Fibroblast of skin of left biceps (primary cell): ENCODE measurements around the gene CNTN1.
"Not testable (repeated sequence)": the region's sequence is repeated elsewhere in the genome, so short reads cannot be mapped to it uniquely, and the experiment has no call there.

Experiments used
- DNase-seq, 2 experiments: peaks; one replicate each; pipeline ENCODE4 v3.0.0-alpha.2; 2013; ENCODE audit warnings: low read depth in 2 of 2

Gene CNTN1

DNA sequence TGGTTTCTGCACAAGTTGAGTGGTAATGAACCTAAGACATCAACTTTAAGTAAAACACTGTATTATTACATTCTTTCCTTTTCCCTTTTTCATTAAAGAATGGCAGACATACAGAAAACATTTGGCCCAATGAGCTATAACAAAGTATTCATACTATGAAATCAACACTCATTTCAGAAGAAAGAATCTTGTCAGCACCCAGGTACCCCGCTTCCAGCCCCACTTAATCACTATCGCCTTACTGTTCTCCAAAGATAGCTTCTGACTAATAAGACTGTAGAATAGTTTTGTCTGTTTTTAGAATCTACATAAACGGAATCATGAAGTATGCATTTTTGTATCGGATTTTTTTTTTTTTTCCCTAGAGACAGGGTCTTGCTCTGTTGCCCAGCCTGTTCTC is 9.5 kb downstream of the CNTN1 start:
- no peak for DNase-seq

DNA sequence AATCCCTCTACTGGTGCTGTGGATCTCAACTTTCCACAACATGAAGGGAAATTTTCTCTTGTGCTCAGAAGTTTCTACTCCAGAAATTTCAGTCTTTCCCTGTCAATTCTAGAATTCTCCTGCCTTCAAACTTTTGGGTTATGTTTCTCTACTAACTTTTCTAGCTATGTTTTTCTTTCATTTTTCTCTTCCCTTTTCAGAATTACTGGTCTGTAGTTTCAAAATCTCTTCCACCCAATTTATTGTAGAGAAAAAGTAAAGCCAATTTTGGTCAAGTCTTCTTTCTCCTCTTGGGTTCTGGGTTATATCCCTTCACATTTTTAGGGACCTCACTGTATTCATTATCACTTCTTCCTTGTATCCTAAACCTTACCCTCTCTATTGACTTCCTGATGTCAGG is 18.9 kb downstream of the CNTN1 start:
- no peak for DNase-seq

DNA sequence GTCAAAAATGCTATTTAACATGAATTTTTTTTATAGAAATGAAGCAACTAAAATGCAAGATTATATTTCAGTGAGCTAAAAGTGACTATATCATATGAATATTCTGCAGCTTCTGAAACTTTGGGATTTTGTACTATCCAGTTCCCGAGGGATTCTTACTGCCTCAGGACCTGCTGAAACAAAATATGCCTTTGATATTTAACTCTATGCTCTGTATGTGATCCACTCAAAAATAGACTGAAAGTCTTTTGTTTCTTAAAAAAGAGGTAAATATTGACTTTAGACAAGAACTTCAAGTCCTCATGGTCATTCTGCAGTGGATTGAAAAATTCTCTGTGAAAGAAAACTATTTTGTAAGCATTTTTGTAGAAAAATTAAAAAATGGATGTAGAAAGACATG is 22.4 kb downstream of the CNTN1 start:
- no peak for DNase-seq

DNA sequence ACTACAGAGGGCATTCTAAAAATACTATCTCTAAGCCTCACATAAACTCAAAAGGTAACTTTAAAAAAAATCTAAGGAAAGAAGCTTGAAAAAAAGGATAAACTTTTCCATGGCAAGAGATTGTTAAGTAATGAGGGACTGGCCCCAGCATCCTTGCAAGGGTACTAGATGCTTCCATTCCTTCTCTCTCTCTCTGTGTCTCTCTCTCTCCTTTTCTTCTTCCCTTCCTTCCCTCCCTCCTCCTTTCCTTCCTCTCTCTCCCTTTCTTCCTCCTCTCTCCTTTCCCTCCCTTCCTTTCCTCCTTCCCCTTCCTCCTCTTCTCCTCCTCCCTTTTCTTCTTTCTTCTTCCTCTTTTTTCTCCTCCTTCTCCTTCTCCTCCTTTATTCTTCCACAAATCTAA is 23.8 kb downstream of the CNTN1 start:
- no peak for DNase-seq

DNA sequence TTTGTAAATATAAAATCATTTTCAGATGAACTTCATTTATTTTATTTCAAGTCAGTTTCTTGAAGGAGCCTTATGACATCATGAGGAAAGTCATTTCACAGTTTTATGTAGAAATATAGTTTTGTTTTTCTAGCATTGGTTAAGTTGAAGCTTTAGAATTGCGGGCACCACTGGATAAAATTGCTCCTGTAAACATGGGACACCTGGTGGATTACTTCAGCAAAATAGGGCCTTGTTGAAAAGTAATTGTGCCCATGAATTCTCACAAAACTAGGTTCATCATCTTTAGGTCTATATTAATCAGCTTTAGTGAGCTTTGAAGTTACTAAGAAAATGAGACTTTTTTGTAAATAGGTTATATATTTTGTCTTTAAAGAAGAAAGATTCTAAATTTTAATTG is 25.3 kb downstream of the CNTN1 start:
- no peak for DNase-seq

DNA sequence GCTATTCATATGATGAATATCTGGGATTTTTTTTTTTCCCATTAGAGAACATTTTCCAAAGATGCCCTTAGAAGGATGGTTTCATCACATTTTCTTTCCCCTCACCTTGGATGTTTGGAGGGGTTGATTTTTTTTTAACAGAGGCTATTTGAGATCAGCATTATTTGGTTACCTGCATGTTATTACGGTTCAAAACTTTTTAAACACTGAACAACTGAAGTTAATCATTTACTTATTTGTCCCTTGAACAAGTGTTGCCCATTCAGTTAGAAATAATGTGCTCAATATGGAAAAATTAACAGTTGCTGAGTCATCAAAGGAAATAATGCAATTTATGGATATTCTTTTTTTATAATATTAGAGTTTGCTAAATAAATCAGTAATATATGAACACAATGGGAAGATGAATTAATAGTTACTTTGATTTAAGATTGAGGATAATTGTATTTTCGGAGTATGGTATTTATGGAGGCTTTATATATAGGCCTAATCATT is 26.7 kb downstream of the CNTN1 start:
- no peak for DNase-seq

DNA sequence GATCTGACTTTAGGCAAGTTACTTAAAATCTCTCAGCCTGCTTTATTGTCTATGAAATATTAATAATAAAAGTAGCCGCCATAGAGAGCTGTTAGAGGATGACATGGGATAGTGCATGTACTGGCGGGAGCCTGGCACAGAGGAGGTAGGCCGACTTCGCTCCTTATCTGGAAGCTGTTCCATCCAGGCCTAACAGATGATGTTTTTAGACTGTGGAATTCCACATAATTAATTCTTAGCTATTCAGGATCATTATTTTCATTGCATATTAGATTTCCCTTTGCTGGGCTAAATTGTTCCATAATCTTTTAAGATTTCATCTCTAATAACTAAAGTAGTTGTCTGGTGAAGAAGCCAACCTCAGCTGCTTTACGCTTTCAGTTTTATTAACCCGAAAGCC is 30.8 kb downstream of the CNTN1 start:
- no peak for DNase-seq

DNA sequence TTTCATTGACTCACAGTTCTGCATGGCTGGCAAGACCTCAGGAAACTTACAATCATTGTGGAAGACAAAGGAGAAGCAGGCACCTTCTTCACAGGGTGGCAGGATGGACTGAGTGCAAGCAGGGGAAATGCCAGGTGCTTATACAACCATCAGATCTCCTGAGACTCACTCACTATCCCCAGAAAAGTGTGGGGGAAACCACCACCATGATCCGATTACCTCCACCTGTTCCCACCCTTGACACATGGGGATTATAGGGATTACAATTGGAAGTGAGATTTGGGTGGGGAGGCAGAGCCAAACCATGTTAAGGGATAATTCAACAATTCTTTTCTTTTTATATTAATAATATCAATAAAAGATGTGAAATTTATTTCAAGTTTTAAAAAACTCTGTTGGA is 34.1 kb downstream of the CNTN1 start:
- no peak for DNase-seq

DNA sequence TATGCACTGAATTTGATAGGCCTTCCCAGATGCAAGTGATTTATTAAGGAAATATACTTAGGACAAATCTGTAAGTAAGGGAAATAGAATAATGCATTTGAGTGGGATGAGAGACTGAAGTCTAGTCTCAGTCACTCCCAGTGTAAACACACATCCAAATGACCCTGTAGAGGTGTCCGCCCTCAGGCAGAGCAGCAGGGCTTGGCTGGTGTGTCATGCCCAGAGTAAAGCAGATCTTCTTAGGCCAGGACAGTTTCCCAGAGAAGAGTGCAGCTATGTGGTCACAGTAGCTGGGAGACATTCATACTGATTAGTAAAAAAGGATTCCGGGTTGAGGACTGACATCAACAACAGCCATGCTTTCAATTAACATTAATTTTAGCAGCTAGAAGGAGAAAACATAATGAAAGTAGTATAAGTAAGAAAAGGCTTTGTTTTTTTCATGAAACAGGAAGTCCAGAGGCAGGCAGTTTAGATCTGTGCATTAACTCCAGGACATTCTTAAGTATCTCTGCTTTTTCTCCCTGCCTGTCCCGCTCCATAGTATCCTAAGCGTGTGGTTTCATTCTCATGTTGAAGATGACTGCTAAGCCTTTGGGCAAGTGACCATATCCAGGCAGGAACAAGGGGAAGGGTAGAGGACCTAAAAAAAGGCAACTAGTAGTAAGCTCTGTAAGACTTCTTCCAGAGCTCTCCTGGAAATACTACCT is 35.7 kb downstream of the CNTN1 start:
- no peak for DNase-seq

DNA sequence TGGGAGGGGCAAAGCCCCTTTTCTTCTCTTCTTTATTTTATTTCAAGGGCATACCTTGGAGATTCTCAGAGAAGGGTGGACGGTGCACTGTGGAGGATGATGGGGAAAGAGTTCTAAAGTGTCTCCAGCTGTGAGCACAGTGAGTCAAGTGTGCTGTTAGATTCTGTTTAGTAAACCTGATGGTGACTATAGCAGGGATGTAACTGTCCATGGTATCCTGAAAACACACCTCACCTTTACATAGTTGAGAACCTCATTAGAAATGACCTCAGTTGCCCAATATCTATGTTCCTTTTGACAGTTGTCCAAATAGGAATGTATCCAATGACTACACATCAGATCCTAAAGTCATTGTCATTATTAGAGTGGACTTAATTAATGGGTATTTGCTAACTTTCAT is 38.0 kb downstream of the CNTN1 start:
- DNase-seq = no peak

DNA sequence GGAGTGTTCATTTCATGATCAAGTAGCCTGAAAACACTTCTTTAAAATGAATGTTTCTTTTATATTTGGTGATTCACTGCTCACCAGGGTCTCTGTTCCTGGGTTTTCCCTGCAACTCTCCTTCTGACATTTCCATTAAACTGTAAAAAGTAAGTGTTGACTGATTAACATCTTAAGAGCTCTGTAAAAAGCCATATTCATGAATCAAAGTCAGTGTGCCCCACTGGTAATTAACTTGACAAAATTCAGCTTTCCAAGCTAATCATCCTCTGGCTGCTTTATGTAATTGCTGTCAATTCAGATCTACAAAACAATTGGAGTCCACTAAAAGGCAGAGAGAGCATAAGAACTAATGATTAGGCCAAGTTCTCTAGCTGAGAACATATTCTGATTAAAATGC is 41.6 kb downstream of the CNTN1 start:
- DNase-seq = no peak

DNA sequence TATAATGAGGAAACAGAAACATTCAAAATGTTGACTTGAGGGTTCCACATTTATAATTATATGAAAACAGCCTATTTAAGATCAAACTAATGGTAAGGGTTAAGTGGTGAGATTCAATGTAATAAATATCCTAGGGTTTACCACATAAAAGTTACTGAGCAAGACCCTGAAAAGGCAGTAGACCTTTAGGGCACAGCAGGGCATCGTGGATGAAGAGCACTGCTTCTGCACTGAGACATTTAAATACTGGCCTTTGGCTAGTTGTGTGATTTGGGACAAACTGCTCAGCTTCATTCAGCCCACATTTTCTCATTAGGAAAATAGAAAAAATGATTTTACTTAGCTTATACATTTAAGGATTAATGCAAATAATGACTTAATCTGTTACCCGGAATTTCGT is 42.0 kb downstream of the CNTN1 start:
- DNase-seq = no peak

DNA sequence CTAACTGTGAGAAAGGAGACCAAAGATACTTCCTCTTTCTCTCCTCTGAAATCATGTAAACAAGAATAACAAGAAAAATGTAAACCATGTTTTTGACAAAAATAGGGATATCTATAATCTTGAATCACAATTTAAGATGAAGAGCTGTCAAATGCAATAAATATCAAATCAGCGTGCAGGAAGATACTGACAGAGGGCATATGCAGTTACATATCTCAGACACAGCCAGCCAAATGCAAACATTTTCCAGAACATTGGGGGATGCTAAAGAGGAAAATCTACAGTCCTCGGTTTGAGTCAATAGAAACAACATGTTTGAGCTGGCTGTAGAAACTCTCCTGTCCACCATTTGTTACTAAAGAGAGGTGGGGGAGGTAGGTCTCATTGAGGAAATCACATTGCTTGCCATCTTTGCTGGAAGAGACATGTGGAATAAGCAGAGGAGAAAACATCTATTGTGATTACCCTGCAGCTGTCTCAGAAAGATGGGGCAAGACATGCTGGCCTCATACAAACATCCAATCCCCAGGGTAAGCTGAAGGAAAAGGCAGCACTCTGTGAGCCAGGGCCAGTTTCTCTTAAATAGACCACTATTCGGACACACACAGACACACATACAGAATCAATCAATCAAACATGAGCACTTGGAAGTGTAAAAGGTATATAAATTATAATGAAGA is 43.5 kb downstream of the CNTN1 start:
- DNase-seq = no peak

DNA sequence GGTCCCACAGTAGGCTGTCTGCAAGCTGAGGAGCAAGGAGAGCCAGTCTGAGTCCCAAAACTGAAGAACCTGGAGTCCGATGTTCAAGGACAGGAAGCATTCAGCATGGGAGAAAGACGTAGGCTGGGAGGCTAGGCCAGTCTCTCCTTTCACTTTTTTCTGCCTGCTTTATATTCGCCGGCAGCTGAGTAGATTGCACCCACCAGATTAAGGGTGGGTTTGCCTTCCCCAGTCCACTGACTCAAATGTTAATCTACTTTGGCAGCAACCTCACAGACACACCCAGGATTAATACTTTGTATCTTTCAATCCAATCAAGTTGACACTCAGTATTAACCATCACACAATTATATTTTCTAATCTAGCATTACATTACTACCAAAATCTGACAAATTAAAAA is 45.2 kb downstream of the CNTN1 start:
- not testable (repeated sequence) for DNase-seq

DNA sequence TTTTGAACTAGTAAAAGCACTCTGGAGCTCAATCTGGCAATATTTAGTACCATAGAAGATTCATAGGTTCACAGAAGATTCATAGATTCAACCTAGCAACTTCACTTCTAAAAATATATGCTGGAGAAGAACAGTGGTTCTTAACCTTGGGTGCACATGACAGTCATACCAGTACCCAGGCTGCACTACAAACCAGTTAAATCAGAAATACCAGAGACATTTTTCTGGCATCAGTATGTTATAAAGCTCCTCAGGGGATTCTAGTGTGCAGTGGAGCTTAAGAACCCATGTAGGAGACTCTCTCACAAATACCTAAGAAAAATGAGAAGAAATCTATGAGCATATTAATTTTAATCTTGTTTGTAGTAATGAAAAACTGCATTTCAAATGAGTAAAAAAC is 46.6 kb downstream of the CNTN1 start:
- no peak for DNase-seq

DNA sequence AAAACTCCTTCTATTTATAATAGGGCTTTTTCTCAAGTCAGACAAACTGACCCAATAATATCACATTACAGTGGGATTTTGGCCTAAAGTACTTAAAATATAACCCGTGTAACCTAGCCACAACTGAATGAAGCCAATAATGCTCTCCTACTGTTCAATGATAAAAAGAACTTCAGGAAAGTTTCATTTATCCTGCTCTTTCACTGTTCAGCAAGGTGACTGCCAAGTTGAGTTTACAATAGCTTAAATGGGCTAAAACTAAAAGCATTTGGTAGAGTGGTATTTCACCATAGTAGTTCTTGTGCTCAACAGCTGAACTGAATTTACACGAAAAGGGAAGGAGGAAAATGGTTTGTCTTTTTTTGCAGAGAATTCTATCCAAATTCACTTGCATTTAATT is 49.8 kb downstream of the CNTN1 start:
- no peak for DNase-seq

DNA sequence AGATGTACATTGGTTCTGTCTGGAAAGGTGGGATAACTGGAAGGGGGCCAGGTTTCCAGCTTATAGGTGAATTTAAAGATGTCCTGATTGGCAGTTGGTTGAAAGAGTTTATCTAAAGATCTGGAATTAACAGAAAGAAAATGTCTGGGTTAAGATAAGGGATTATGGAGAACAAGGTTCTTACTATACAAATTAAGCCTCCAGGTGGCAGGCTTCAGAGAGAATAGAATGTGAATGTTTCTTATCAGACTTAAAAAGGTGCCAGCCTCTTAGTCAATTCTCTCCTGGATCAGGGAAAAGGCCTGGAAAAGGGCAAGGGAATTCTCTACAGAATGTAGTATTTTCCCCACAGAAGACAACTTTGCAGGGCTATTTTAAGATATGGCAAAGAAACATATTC is 53.1 kb downstream of the CNTN1 start:
- no peak for DNase-seq

DNA sequence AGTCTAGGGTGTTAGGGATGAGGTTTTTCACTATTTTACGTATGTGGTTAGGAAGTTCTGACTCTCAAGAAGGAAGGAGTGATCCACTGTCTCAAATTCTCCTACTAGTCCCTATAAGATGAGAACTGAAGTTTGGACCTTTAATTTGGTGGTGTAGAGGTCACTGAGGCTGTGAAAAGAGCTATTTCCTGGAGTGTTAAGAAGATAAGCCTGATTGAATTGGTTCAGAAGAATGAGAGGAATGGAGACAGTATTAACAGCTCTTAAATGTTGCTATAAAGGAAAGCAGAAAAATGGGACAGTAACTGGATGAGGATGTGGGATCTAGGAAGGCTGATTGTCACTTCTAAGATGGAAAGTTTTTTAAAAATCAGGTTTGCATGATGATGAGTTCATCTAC is 57.6 kb downstream of the CNTN1 start:
- DNase-seq = no peak

DNA sequence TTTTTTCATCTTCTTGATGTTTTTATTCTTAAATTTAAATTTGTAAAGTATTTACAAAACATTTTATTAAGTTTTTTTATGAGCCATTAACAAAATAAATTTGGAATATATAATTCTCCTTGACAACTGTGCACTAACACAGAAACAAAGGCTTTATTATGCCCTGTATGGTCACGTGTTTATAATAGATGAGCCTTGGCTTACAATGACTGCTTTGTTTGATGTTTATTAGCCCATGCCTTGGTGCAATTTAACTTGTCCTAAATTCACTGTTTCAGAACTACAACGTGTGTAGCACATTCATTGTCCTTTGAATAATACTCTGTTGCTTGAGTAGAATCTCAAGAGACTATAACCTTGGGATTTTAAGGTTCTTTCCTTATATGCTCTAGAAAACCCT is 59.8 kb downstream of the CNTN1 start:
- no peak for DNase-seq

DNA sequence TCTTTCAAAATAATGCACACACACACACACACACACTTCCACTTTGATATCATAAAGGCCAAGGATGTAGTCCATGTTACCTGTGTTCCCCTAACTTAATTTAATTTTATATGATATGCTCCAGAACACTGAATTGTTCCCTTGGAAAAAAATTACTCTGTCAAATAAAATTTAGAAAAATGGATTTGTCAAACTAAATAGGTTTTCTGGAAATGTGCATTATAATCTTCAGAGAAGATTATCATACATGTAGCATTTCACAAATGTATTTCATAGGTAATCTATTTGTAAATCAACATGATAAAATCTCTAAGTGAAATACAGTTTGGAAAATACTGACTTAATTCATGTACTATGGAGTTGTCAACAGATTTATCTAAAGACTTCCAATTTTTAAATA is 68.6 kb downstream of the CNTN1 start:
- no peak for DNase-seq

DNA sequence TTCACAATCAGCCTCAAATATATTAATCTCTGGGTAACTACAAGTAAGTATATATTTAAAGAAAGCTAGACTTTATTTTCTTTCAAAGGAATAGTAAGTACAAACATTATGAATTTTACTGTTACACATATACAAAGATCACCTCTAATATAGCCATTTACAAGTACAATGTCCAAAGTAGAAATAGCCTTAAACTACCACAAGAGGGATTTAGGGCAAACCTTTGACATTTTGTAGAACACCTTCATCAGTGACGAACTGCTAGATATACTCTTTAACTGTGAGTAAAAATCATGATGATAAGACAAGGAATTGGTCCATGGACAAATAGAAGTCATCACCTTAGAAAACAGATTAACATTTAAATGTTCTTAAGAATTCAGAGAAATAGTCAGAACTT is 69.8 kb downstream of the CNTN1 start:
- DNase-seq = no peak

DNA sequence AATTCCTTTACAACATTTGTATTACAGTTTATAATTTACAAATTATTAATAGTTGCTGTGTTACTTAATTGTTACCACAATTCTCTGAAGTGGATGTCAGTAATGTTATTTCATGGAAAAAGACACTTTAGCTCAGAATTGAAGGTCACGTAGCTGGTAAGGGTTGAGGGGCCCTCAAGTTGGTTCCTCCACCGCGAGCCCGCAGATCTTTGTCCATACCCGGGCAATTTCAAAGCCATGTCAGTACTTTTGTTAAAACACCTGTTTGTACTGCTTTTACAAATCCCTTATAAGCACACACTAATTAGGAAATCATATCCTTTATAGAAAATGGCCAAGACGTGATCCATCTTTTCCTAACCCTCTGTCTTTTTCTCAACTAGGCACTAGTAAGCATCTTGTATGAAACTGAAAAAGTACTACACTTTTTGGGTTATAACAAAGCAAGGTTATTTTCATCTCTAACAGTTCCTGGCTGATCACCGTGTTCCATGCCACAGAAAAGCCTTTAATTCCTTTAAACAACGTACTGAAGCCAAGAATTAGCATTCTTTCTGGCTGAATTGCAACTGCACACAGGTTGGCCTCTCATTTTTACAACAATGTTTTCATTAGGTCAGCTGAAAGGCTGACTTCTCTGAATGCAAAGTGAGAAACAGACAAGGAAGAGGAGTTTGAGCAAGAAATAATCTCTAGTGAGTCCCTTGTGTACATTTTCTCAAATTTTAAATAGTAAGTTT is 76.1 kb downstream of the CNTN1 start:
- no peak for DNase-seq

DNA sequence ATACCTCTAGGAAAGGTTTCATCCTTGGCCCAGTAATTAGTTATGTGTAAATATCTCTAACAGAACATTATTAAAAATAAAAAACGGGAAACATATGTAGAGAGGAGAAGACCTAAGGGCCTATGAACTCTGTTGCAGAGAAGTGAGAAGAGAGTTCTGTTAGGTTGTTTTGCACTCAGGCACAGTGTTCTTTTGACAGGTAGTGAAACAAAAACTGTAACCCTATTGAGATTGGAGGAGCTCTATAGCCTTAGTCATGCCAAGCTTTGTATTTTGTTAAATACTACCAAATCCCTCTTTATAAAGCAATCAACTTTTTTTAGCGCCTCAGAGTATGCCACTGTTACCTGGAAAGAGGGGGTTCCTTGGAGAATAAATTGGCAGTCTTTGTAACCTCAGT is 77.6 kb downstream of the CNTN1 start:
- no peak for DNase-seq
